H1 (cell line): Measurements from ENCODE around the gene PRKAR2B. TPM values are rescaled to one million over a fixed set of nuclear protein-coding genes. Genes with fewer than 3 reads are reported as not detected.

Experiments used
- CTCF ChIA-PET: fragments of 300-600 bp; sonication (Branson Sonifier 250); formaldehyde crosslinking; loops from one replicate; lab custom pipeline; 2021; ENCODE audit not compliant: partially characterized antibody; lab: Charles Lee
- POLR2A ChIA-PET: fragments of 300-600 bp; sonication (Branson Sonifier 250); formaldehyde crosslinking; loops from one replicate; lab custom pipeline; 2021; ENCODE audit warnings: inconsistent platforms; ENCODE audit not compliant: partially characterized antibody; lab: Charles Lee
- DNase-seq, 2 experiments: peaks; one replicate each; pipeline versions ENCODE4 v3.0.0 to v3.0.0-alpha.2; 2010 to 2022; ENCODE audit warnings: low spot score in 2 of 2, low read depth in 1 of 2, mixed read lengths in 1 of 2
- FAIRE-seq: peaks from 2 replicates; lab custom pipeline; 2011; peaks lifted over from hg19 to GRCh38; lab: Jason Lieb, UNC
- H2AFZ ChIP-seq: 2 replicates; pipeline ENCODE4 v1.8.1; 2012; ENCODE audit warnings: low read length, inconsistent platforms
- H2AK5ac ChIP-seq: 2 replicates; pipeline ENCODE4 v1.6.1; 2013; ENCODE audit warnings: low read depth, low read length
- H2BK120ac ChIP-seq: replicated peaks from 2 replicates; pipeline ENCODE3; 2013; ENCODE audit warnings: low read depth, low read length, inconsistent platforms
- H2BK12ac ChIP-seq: 2 replicates; pipeline ENCODE4 v1.6.1; 2013; ENCODE audit warnings: low read depth, low read length
- H2BK15ac ChIP-seq: 2 replicates; pipeline ENCODE4 v1.6.1; 2013; ENCODE audit warnings: low read length
- H2BK20ac ChIP-seq: 2 replicates; pipeline ENCODE4 v1.6.1; 2013; ENCODE audit warnings: low read length
- H2BK5ac ChIP-seq: 2 replicates; pipeline ENCODE4 v1.6.1; 2013; ENCODE audit warnings: low read depth, low read length
- H3K14ac ChIP-seq: 2 replicates; pipeline ENCODE4 v1.6.1; 2013; ENCODE audit warnings: inconsistent platforms; ENCODE audit not compliant: insufficient read length
- H3K18ac ChIP-seq: 2 replicates; pipeline ENCODE4 v1.6.1; 2013; ENCODE audit warnings: low read length; ENCODE audit errors: extremely low read depth
- H3K23ac ChIP-seq: 2 replicates; pipeline ENCODE4 v1.6.1; 2013; ENCODE audit warnings: inconsistent platforms; ENCODE audit not compliant: insufficient read length
- H3K23me2 ChIP-seq: 2 replicates; pipeline ENCODE4 v1.6.1; 2013; ENCODE audit warnings: low read depth, low read length
- H3K27ac ChIP-seq: 2 replicates; pipeline ENCODE4 v1.6.1; 2011; ENCODE audit warnings: low read depth, low read length, inconsistent platforms
- H3K27me3 ChIP-seq, 4 experiments: replicated peaks in 1 of 4; 1 replicate in 1 of 4; 2 replicates in 3 of 4; pipeline versions ENCODE4 v1.6.1 to v1.8.1; 2011 to 2013; ENCODE audit warnings: low read length in 3 of 4, mild to moderate bottlenecking in 3 of 4, inconsistent platforms in 2 of 4, mixed read lengths in 2 of 4, moderate library complexity in 1 of 4; ENCODE audit not compliant: control insufficient read depth in 3 of 4, insufficient read depth in 3 of 4; ENCODE audit errors: extremely low read depth in 1 of 4
- H3K36me3 ChIP-seq, 4 experiments: 2 replicates each; pipeline versions ENCODE4 v1.6.1 to v1.8.1; 2011 to 2013; ENCODE audit warnings: mild to moderate bottlenecking in 4 of 4, low read length in 3 of 4, moderate library complexity in 2 of 4, control low read depth in 1 of 4, inconsistent platforms in 1 of 4; ENCODE audit not compliant: insufficient read depth in 4 of 4, control insufficient read depth in 2 of 4
- H3K4ac ChIP-seq: replicated peaks from 2 replicates; pipeline ENCODE3; 2013; ENCODE audit warnings: low read length, low read depth, mixed read lengths, inconsistent platforms; ENCODE audit not compliant: insufficient read length
- H3K4me1 ChIP-seq, 4 experiments: replicated peaks in 1 of 4; 1 replicate in 1 of 4; 2 replicates in 3 of 4; pipeline versions ENCODE4 v1.6.1 to v1.8.1; 2011 to 2013; ENCODE audit warnings: low read length in 3 of 4, inconsistent platforms in 2 of 4, mixed read lengths in 1 of 4; ENCODE audit not compliant: insufficient read depth in 4 of 4, control insufficient read depth in 3 of 4
- H3K4me2 ChIP-seq, 2 experiments: 2 replicates each; pipeline versions ENCODE4 v1.6.1 to v1.8.1; 2011 to 2013; ENCODE audit warnings: low read depth in 2 of 2, low read length in 2 of 2, control low read depth in 1 of 2, inconsistent platforms in 1 of 2, mild to moderate bottlenecking in 1 of 2; ENCODE audit not compliant: insufficient read depth in 1 of 2
- H3K4me3 ChIP-seq, 4 experiments: fragments of 200-600, 300-600 bp in 1 of 4; sonication (generic), shearing (Covaris generic), sonication (Bioruptor Twin) in 1 of 4; 2 replicates each; pipeline versions ENCODE4 v1.5.1 to v1.8.1; 2011 to 2016; ENCODE audit warnings: low read length in 4 of 4, low read depth in 3 of 4, control low read depth in 2 of 4, inconsistent platforms in 2 of 4, mild to moderate bottlenecking in 2 of 4, mixed read lengths in 1 of 4, moderate library complexity in 1 of 4; ENCODE audit not compliant: insufficient read depth in 2 of 4; ENCODE audit errors: extremely low read depth in 1 of 4
- H3K56ac ChIP-seq: replicated peaks from 2 replicates; pipeline ENCODE3; 2013; ENCODE audit warnings: low read depth, mild to moderate bottlenecking, mixed read lengths, low read length, inconsistent platforms; ENCODE audit not compliant: insufficient read length
- H3K79me1 ChIP-seq: 2 replicates; pipeline ENCODE4 v1.6.1; 2013; ENCODE audit warnings: low read depth, low read length, control low read depth
- H3K79me2 ChIP-seq, 2 experiments: 2 replicates each; pipeline versions ENCODE4 v1.6.1 to v1.8.1; 2012 to 2013; ENCODE audit warnings: low read length in 2 of 2, mild to moderate bottlenecking in 2 of 2, inconsistent platforms in 1 of 2; ENCODE audit not compliant: insufficient read depth in 2 of 2, control insufficient read depth in 1 of 2
- H3K9ac ChIP-seq, 4 experiments: replicated peaks in 1 of 4; 1 replicate in 1 of 4; 2 replicates in 3 of 4; pipeline versions ENCODE4 v1.6.1 to v1.8.1; 2011 to 2013; ENCODE audit warnings: low read depth in 3 of 4, low read length in 3 of 4, control low read depth in 2 of 4, mild to moderate bottlenecking in 2 of 4, moderate library complexity in 2 of 4, inconsistent platforms in 1 of 4; ENCODE audit errors: extremely low read depth in 1 of 4
- H3K9me3 ChIP-seq, 2 experiments: 2 replicates each; pipeline versions ENCODE4 v1.6.1 to v1.8.1; 2012 to 2013; ENCODE audit warnings: mild to moderate bottlenecking in 2 of 2, moderate library complexity in 2 of 2, control low read depth in 1 of 2, inconsistent platforms in 1 of 2, low read depth in 1 of 2, low read length in 1 of 2, mixed read lengths in 1 of 2; ENCODE audit not compliant: insufficient read depth in 2 of 2
- H4K20me1 ChIP-seq, 2 experiments: replicated peaks in 1 of 2; 2 replicates each; pipeline versions ENCODE3 to v1.8.1; 2011 to 2013; ENCODE audit warnings: inconsistent platforms in 2 of 2, low read length in 2 of 2, mild to moderate bottlenecking in 1 of 2; ENCODE audit not compliant: insufficient read depth in 2 of 2, control insufficient read depth in 1 of 2
- H4K5ac ChIP-seq: 2 replicates; pipeline ENCODE4 v1.6.1; 2013; ENCODE audit warnings: low read length, low read depth, mixed read lengths, inconsistent platforms; ENCODE audit not compliant: insufficient read length
- H4K8ac ChIP-seq: 2 replicates; pipeline ENCODE4 v1.8.0; 2013; ENCODE audit warnings: mild to moderate bottlenecking, moderate library complexity, low read length, inconsistent platforms; ENCODE audit not compliant: insufficient read depth; ENCODE audit errors: extremely low read depth
- H4K91ac ChIP-seq: replicated peaks from 2 replicates; pipeline ENCODE3; 2013; ENCODE audit warnings: low read length, mixed read lengths, inconsistent platforms; ENCODE audit not compliant: insufficient read length
- EP300 ChIP-seq, 2 experiments: IDR thresholded peaks; 1 replicate in 1 of 2; 2 replicates in 1 of 2; pipeline ENCODE4 v1.6.1; 2011 to 2012; ENCODE audit warnings: low read depth in 2 of 2, low read length in 2 of 2, mild to moderate bottlenecking in 2 of 2, borderline replicate concordance in 1 of 2, inconsistent platforms in 1 of 2, moderate library complexity in 1 of 2
- EZH2 ChIP-seq: fragments of 200-600 bp; sonication (generic); IDR thresholded peaks from 2 replicates; pipeline ENCODE4 v1.7.1; 2012; ENCODE audit warnings: low read depth, mild to moderate bottlenecking, moderate library complexity, low read length, inconsistent platforms; ENCODE audit not compliant: severe bottlenecking
- JUN ChIP-seq: IDR thresholded peaks from 2 replicates; pipeline ENCODE4 v1.6.1; 2011; ENCODE audit warnings: low read depth, mild to moderate bottlenecking, improper control_type of control experiment, low read length
- POLR2A ChIP-seq, 2 experiments: IDR thresholded peaks; 1 replicate in 1 of 2; 2 replicates in 1 of 2; pipeline ENCODE4 v1.6.1; 2011; ENCODE audit warnings: low read depth in 2 of 2, low read length in 2 of 2, mild to moderate bottlenecking in 2 of 2; ENCODE audit errors: control extremely low read depth in 1 of 2
- RAD21 ChIP-seq, 2 experiments: IDR thresholded peaks in 1 of 2; conservative IDR thresholded peaks in 1 of 2; 2 replicates each; pipeline ENCODE4 v1.6.1; 2011; ENCODE audit warnings: low read depth in 2 of 2, low read length in 2 of 2, improper control_type of control experiment in 1 of 2, inconsistent platforms in 1 of 2, mild to moderate bottlenecking in 1 of 2, moderate library complexity in 1 of 2
- RFX5 ChIP-seq: IDR thresholded peaks from 2 replicates; pipeline ENCODE4 v1.6.1; 2011; ENCODE audit warnings: low read depth, low read length, improper control_type of control experiment, borderline replicate concordance
- SIN3A ChIP-seq, 2 experiments: IDR thresholded peaks in 1 of 2; conservative IDR thresholded peaks in 1 of 2; 2 replicates each; pipeline ENCODE4 v1.6.1; 2011 to 2012; ENCODE audit warnings: low read length in 2 of 2, improper control_type of control experiment in 1 of 2, low read depth in 1 of 2, mild to moderate bottlenecking in 1 of 2
- SP4 ChIP-seq: IDR thresholded peaks from 2 replicates; pipeline ENCODE4 v1.6.1; 2012; ENCODE audit warnings: low read length, inconsistent platforms
- SRF ChIP-seq: IDR thresholded peaks from 2 replicates; pipeline ENCODE4 v1.6.1; 2011; ENCODE audit warnings: mild to moderate bottlenecking, low read depth, low read length, moderate library complexity
- TEAD4 ChIP-seq: IDR thresholded peaks from 2 replicates; pipeline ENCODE4 v1.6.1; 2012; ENCODE audit warnings: low read depth, low read length, inconsistent platforms, mixed read lengths
- WGBS, 2 experiments: shearing (Covaris generic) in 1 of 2; methylation state at CpG; one replicate each; pipeline versions ENCODE4 v1.1.6 to v1.1.7; 2013 to 2015; ENCODE audit warnings: low lambda C conversion rate in 2 of 2, mixed read lengths in 2 of 2, inconsistent platforms in 1 of 2, low coverage in 1 of 2, missing lambda C conversion rate in 1 of 2; ENCODE audit not compliant: insufficient replicate concordance in 2 of 2, insufficient coverage in 1 of 2, insufficient read length in 1 of 2; ENCODE audit errors: extremely low coverage in 1 of 2, missing lambda C conversion rate in 1 of 2; 5-methylcytosine and 5-hydroxymethylcytosine counted together
- polyA plus RNA-seq, 7 experiments: library from polyadenylated mRNA; depleted of rRNA in 3 of 7; stranded (reverse) in 5 of 7; unstranded in 2 of 7; fragments of >200 nt in 5 of 7; fragments of 200-250 nt in 2 of 7; gene quantifications; 1 replicate in 5 of 7; 2 replicates in 1 of 7; 4 replicates in 1 of 7; pipeline versions ENCODE4 v1.2.1 to v1.2.3, GENCODE V29; 2011 to 2013; ENCODE audit warnings: missing spikeins in 2 of 7, mixed read lengths in 2 of 7
- total RNA-seq: library from RNA; stranded (reverse); fragmentation: NEBNext Ultra II Directional; extraction: Animal tissue kit (Norgen Biotek cat#: 25700); gene quantifications from 2 replicates; pipeline ENCODE4 v1.2.1, GENCODE V29; 2021
- TF ChIP-seq, protein P1 (sequence below): IDR thresholded peaks from 2 replicates; pipeline ENCODE4 v1.6.1; 2011; ENCODE audit warnings: low read depth, mild to moderate bottlenecking, low read length; ENCODE audit not compliant: insufficient read depth

The PRKAR2B gene
- total and polyA plus RNA-seq, 2 of the 8 experiments (the other 6 are each of a cell fraction or from before 2014, with no cell fraction given), result 10.4 to 37.0 TPM

- H3K14ac ChIP-seq, result no peak overlapping the region
- no peaks in the 10 kb centered on the region for H3K9me3 ChIP-seq
- no peak overlapping the region for H2AK5ac ChIP-seq
- H4K5ac ChIP-seq, result no peak overlapping the region
- H2BK20ac ChIP-seq, result no peak overlapping the region
- peaks cover 0 to 5% (median 1%) of the 10 kb centered on the region in 4 experiments; a peak in 4 of 7 replicates for H3K4me1 ChIP-seq
- H2BK12ac ChIP-seq, result no peak overlapping the region
- H3K9ac ChIP-seq, result no peak overlapping the region
- no peak overlapping the region for H2BK5ac ChIP-seq
- no peak overlapping the region for H3K56ac ChIP-seq
- H3K23me2 ChIP-seq, result no peaks in the 10 kb centered on the region
- ChIA-PET POLR2A (interaction anchor here (1.1 kb wide), 1 partner anchor 7 kb away, joined by 3 read pairs; no protein-coding TSS in a partner anchor), CTCF (interaction anchor here (0.7 to 1.0 kb wide), 2 partner anchors 9 to 24 kb away, joined by 3 read pairs; no protein-coding TSS in a partner anchor)
- TF ChIP-seq SIN3A (conservative IDR thresholded peaks at IDR 0.05 in 1 of 2, IDR thresholded peaks at IDR 0.05 in 1 of 2; ENCODE audit: low read depth in 1 of 2, low read length in 2 of 2), result no peak
- no peak for TF ChIP-seq RFX5
- TF ChIP-seq SP4, result no peak
- no peak for TF ChIP-seq TEAD4
- no peak for TF ChIP-seq JUN
- TF ChIP-seq SRF, result no peak
- TF ChIP-seq EZH2, result no peak
- no peak for TF ChIP-seq EP300 (IDR thresholded peaks at IDR 0.05; ENCODE audit: borderline replicate concordance in 1 of 2, low read depth in 2 of 2, low read length in 2 of 2)
- TF ChIP-seq POLR2A (IDR thresholded peaks at IDR 0.05; ENCODE audit: control extremely low read depth in 1 of 2, low read depth in 2 of 2, low read length in 2 of 2), result no peak
- TF ChIP-seq, protein P1, sequence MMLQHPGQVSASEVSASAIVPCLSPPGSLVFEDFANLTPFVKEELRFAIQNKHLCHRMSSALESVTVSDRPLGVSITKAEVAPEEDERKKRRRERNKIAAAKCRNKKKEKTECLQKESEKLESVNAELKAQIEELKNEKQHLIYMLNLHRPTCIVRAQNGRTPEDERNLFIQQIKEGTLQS, result no peak
- TF ChIP-seq RAD21 (IDR thresholded peaks at IDR 0.05 in 1 of 2, conservative IDR thresholded peaks at IDR 0.05 in 1 of 2; ENCODE audit: low read depth in 2 of 2, low read length in 2 of 2), result no peak
- no peaks in the 10 kb centered on the region for H4K20me1 ChIP-seq
- no peak overlapping the region for H2AFZ ChIP-seq
- no peaks in the 10 kb centered on the region for H3K36me3 ChIP-seq
- no peak overlapping the region for H3K4me2 ChIP-seq
- H2BK15ac ChIP-seq, result peak overlapping the region; percentile 33; the same call in 1 of the 2 replicates
- FAIRE-seq, result no peak
- H3K79me1 ChIP-seq, result no peaks in the 10 kb centered on the region
- no peak overlapping the region for H3K23ac ChIP-seq
- H4K8ac ChIP-seq, result no peak overlapping the region
- no peaks in the 10 kb centered on the region for H3K79me2 ChIP-seq
- 89% methylated on average over 2 of the region's 2 CpGs; no CpG with 5 or more reads in 1 of the 2 experiments for WGBS, 2 experiments
- H3K18ac ChIP-seq, result no peak overlapping the region
- DNase-seq, result no peak
- H4K91ac ChIP-seq, result no peak overlapping the region
- H2BK120ac ChIP-seq, result no peak overlapping the region
- H3K27ac ChIP-seq, result no peak overlapping the region
- no peak overlapping the region for H3K4me3 ChIP-seq
- no peak overlapping the region for H3K4ac ChIP-seq
- H3K27me3 ChIP-seq, result no peaks in the 10 kb centered on the region
Measured at GRCh38 chr7:107017965-107018719, 26.4 kb upstream of the PRKAR2B start.
